ENCODE data around the gene TNFRSF1B.

- TF ChIP-seq ZNF311 (tag by site-specific recombination; IDR thresholded peaks at IDR 0.05; ENCODE audit: borderline replicate concordance) (no peak), ZNF398 (tag by site-specific recombination; IDR thresholded peaks at IDR 0.05) (no peak), CTCF (tag by site-specific recombination; IDR thresholded peaks at IDR 0.05) (no peak), ZFHX2 (tag by site-specific recombination; conservative IDR thresholded peaks at IDR 0.05) (no peak), ZBTB11 (tag by site-specific recombination; conservative IDR thresholded peaks at IDR 0.05; ENCODE audit: low read depth) (no peak), KLF17 (tag by site-specific recombination; IDR thresholded peaks at IDR 0.05) (no peak), ZNF639 (tag by site-specific recombination; IDR thresholded peaks at IDR 0.05) (no peak)
Observed at GRCh38 chr1:12189328-12189682, 22.5 kb downstream of the TNFRSF1B start.

All from HEK293 (cell line).